Tibial artery (tissue), 4 donors: ENCODE data around the gene TRMO.

Experiments
- DNase-seq, 2 donors: peaks; one replicate each; pipeline ENCODE4 v3.0.0-alpha.2; 2019
- H3K27ac ChIP-seq, 2 donors: fragments of 200-600 bp; sonication (generic) in 1 of 2; 1 replicate in 1 of 2; 2 replicates in 1 of 2; pipeline ENCODE4 v1.5.1; 2018 to 2019; ENCODE audit warnings: mild to moderate bottlenecking in 1 of 2
- H3K27me3 ChIP-seq, 2 donors: fragments of 200-600 bp; sonication (generic) in 1 of 2; one replicate each; pipeline versions ENCODE4 v1.5.1 to v1.6.0; 2016 to 2019
- H3K36me3 ChIP-seq, 3 donors: fragments of 200-600 bp; sonication (generic) in 2 of 3; one replicate each; pipeline ENCODE4 v1.5.1; 2016 to 2019; ENCODE audit warnings: mild to moderate bottlenecking in 2 of 3
- H3K4me1 ChIP-seq, 4 donors: fragments of 200-600 bp; sonication (generic) in 2 of 4; 1 replicate in 3 of 4; 2 replicates in 1 of 4; pipeline ENCODE4 v1.5.1; 2016 to 2019
- H3K4me3 ChIP-seq, 2 donors: fragments of 200-600 bp; sonication (generic) in 1 of 2; 1 replicate in 1 of 2; 2 replicates in 1 of 2; pipeline ENCODE4 v1.5.1; 2018 to 2019; ENCODE audit warnings: mild to moderate bottlenecking in 2 of 2
- H3K9me3 ChIP-seq, 3 donors: fragments of 200-600 bp; sonication (generic) in 1 of 3; one replicate each; pipeline ENCODE4 v1.5.1; 2016 to 2019
- intact Hi-C: fragments of 100-400 bp; cut with DNase I; formaldehyde crosslinking; loops from one replicate; pipeline ENCODE4 v1.15.0; 2023; ENCODE audit warnings: low total_unique reads
- TF ChIP-seq, protein P1 (sequence below), 2 experiments: fragments of 200-600 bp in 1 of 2; fragments of 450-650 bp in 1 of 2; IDR thresholded peaks; one replicate each; pipeline ENCODE4 v1.5.1; 2017 to 2019; ENCODE audit warnings: antibody characterized with exemption in 2 of 2, mild to moderate bottlenecking in 1 of 2, moderate library complexity in 1 of 2

TRMO gene

DNA sequence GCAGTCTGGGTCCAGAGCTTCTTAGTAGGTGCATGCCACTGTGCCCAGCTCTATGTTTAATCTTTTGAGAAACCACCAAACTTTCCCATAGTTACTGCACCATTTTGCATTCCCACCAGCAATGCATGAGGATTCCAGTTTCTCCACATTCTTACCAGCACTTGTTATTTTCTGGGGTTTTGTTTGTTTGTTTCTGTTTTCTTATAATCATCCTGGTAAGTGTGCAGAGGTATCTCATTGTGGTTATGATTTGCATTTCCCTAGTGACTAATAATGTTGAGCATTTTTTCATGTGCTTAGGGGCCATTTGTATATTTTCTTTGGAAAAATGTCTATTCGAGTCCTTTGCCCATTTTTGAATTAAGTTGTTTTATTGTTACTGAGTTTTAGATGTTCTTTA is 57.9 kb downstream of the TRMO start:
- Histone ChIP-seq H3K27ac (no peak overlapping the region), H3K36me3 (no peaks in the 10 kb centered on the region), H3K27me3 (peaks cover 0 to 39% of the 10 kb centered on the region in 2 donors), H3K9me3 (peaks cover 0 to 20% (median 6%) of the 10 kb centered on the region in 3 donors), H3K4me3 (no peak overlapping the region), H3K4me1 (no peaks in the 10 kb centered on the region)
- intact Hi-C loops, result no loop called here
- DNase-seq, result no peak
- TF ChIP-seq, protein P1, sequence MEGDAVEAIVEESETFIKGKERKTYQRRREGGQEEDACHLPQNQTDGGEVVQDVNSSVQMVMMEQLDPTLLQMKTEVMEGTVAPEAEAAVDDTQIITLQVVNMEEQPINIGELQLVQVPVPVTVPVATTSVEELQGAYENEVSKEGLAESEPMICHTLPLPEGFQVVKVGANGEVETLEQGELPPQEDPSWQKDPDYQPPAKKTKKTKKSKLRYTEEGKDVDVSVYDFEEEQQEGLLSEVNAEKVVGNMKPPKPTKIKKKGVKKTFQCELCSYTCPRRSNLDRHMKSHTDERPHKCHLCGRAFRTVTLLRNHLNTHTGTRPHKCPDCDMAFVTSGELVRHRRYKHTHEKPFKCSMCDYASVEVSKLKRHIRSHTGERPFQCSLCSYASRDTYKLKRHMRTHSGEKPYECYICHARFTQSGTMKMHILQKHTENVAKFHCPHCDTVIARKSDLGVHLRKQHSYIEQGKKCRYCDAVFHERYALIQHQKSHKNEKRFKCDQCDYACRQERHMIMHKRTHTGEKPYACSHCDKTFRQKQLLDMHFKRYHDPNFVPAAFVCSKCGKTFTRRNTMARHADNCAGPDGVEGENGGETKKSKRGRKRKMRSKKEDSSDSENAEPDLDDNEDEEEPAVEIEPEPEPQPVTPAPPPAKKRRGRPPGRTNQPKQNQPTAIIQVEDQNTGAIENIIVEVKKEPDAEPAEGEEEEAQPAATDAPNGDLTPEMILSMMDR (IDR thresholded peaks at IDR 0.05), result no peak

DNA sequence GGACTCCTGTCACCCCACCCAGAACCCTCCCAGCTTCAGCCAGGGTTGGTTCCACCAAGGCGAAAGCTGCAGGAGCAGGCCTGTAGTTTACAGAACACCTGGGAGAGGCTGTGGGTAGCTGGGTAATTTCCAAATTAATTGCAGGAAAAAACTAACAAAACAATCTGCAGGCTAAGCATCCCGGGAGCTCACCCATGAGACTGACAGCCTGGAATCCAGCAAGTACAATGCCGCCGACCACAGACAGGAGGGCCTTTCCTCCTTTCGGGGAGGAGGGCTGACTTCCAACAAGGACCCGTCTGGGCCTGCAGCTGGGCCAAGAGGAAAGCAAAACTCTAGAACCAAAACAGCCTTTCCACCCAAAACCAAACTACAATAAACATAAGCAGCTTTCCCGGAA is 59.0 kb downstream of the TRMO start:
- no peak for DNase-seq
- no peaks in the 10 kb centered on the region for H3K4me1 ChIP-seq
- intact Hi-C loops, result no loop called here
- H3K27ac ChIP-seq, result no peak overlapping the region
- peaks cover 0 to 48% of the 10 kb centered on the region in 2 donors for H3K27me3 ChIP-seq
- TF ChIP-seq, protein P1 (IDR thresholded peaks at IDR 0.05), result no peak
- H3K36me3 ChIP-seq, result no peaks in the 10 kb centered on the region
- H3K9me3 ChIP-seq, result peaks cover 0 to 20% (median 6%) of the 10 kb centered on the region in 3 donors
- no peak overlapping the region for H3K4me3 ChIP-seq

DNA sequence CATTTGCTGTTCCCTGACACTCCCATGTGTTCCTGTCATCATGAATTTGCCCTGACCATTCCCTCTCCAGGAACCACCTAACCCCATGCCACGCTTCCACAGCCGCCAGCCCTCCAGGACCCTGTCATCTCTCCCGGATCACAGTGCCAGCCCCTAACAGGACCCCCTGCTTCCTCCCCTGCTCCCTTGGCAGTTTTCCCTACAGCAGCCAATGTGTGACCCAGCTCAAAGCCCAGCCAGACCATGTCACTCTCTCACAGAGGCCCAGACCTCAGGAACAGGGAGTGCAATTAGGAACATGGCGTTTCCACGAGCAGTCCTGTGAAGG is 61.2 kb downstream of the TRMO start:
- intact Hi-C loops, result no loop called here
- no peaks in the 10 kb centered on the region for H3K4me1 ChIP-seq
- H3K36me3 ChIP-seq, result no peaks in the 10 kb centered on the region
- peaks cover 0 to 69% of the 10 kb centered on the region in 2 donors for H3K27me3 ChIP-seq
- H3K9me3 ChIP-seq, result peaks cover 0 to 10% (median 0%) of the 10 kb centered on the region in 3 donors
- H3K27ac ChIP-seq, result no peak overlapping the region
- TF ChIP-seq, protein P1 (IDR thresholded peaks at IDR 0.05), result no peak
- no peak overlapping the region for H3K4me3 ChIP-seq
- DNase-seq, result no peak

DNA sequence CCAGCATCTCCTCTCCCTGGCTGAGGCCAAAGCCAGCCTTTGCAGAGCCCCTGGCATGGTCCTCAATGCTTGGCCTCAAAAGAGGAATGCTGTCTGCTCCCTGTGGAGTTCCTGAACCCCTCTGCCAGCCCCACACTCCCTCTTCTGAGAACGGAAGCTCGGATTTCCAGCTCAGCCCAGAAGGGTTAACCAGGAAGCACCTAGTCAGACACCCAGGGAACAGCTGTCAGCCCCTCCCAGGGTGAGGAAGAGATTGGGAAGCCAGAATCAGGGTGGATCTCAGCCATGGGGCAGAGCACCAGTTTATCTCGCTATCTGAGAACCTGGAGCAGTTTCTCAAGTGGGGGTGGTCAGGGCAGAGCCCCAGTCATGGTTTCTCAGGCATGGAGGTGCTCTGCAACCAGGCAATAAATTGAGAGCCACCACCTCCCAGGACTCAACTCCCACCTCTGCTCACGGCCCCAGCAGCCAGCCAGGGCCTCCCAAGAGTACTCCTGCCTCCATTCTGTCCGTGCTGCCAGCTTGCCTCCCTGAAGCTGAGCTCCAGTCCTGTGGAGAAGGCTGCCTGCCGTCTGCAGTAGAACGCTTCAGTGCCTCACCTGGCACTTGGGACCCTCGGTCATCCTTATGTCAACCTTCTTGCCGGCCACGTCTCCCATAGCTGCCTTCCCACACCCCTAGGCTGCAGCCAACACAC is 61.7 kb downstream of the TRMO start:
- H3K4me1 ChIP-seq, result no peaks in the 10 kb centered on the region
- H3K27me3 ChIP-seq, result peaks cover 0 to 74% of the 10 kb centered on the region in 2 donors
- intact Hi-C loops, result no loop called here
- no peak overlapping the region for H3K4me3 ChIP-seq
- H3K36me3 ChIP-seq, result no peaks in the 10 kb centered on the region
- TF ChIP-seq, protein P1 (IDR thresholded peaks at IDR 0.05), result no peak
- H3K27ac ChIP-seq, result no peak overlapping the region
- peaks cover 0 to 5% (median 0%) of the 10 kb centered on the region in 3 donors for H3K9me3 ChIP-seq
- DNase-seq, result no peak

DNA sequence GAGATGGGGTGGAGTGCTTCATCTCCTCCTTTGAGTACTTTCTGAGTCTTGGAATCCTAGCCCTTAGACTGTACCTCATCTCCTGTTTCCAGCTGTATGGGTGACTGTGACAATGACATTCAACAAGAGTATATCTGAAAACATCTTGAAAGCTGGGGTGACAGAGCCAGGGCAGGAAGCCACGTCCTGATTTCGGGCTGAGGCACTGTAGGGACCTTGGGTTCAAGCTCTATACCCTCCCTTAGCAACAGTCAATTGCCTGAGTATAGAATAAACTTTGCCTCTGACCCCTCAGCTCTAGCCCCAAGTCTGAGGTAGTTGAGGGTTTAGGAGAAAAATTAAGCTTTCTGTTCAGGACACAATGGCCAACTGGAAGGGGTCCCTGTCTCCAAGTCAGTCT is 63.0 kb downstream of the TRMO start:
- Histone ChIP-seq H3K4me3 (no peak overlapping the region), H3K36me3 (no peaks in the 10 kb centered on the region), H3K27ac (no peak overlapping the region), H3K9me3 (no peaks in the 10 kb centered on the region), H3K27me3 (peaks cover 0 to 86% of the 10 kb centered on the region in 2 donors), H3K4me1 (peaks cover 0 to 6% (median under 1%) of the 10 kb centered on the region in 4 donors)
- intact Hi-C loops, result no loop called here
- TF ChIP-seq, protein P1 (IDR thresholded peaks at IDR 0.05), result no peak
- DNase-seq, result no peak
